ENCODE measurements around the gene CAMLG. TPM values are rescaled to one million over a fixed set of nuclear protein-coding genes. Genes with fewer than 3 reads are reported as not detected.

Gene CAMLG
- total and polyA plus RNA-seq, 2 of the 13 experiments (the other 11 are each of a cell fraction or from before 2014, with no cell fraction given), result 14.2 to 19.8 TPM

- TF ChIP-seq ZNF274 (CRISPR knock-in tag; IDR thresholded peaks at IDR 0.05) (peak; percentile 73; the same call in 1 of the 2 replicates), ZNF501 (CRISPR knock-in tag; IDR thresholded peaks at IDR 0.05) (peak; percentile 100), BCLAF1 (IDR thresholded peaks at IDR 0.05) (no peak), STAT6 (CRISPR knock-in tag; IDR thresholded peaks at IDR 0.05; ENCODE audit: borderline replicate concordance) (peak; percentile 89; the same call in 1 of the 2 replicates), BRD4 (CRISPR knock-in tag; IDR thresholded peaks at IDR 0.05) (peak; percentile 90), ARNT2 (CRISPR knock-in tag; IDR thresholded peaks at IDR 0.05; ENCODE audit: low read depth) (peak; percentile 93), THRA (CRISPR knock-in tag; IDR thresholded peaks at IDR 0.05; ENCODE audit: borderline replicate concordance) (peak; percentile 50; the same call in 1 of the 2 replicates), PHF21A (CRISPR knock-in tag; IDR thresholded peaks at IDR 0.05) (peak; percentile 80), MYC (CRISPR knock-in tag; IDR thresholded peaks at IDR 0.05; ENCODE audit: borderline replicate concordance) (peak; percentile 88), KDM1A (CRISPR knock-in tag; IDR thresholded peaks at IDR 0.05) (peak; percentile 84; the same call in 1 of the 2 replicates), ISX (CRISPR knock-in tag; conservative IDR thresholded peaks at IDR 0.05) (0 out of 2 replicates have a peak, but pooled peaks have one; percentile 38), ZNF839 (CRISPR knock-in tag; IDR thresholded peaks at IDR 0.05; ENCODE audit: borderline replicate concordance) (0 out of 2 replicates have a peak, but pooled peaks have one; percentile 59), ZHX1 (CRISPR knock-in tag; IDR thresholded peaks at IDR 0.05; ENCODE audit: low read depth) (0 out of 2 replicates have a peak, but pooled peaks have one; percentile 53), HOMEZ (CRISPR knock-in tag; IDR thresholded peaks at IDR 0.05; ENCODE audit: low read depth) (peak; percentile 91), THAP11 (CRISPR knock-in tag; IDR thresholded peaks at IDR 0.05) (peak; percentile 94), ZNF225 (CRISPR knock-in tag; IDR thresholded peaks at IDR 0.05) (peak; percentile 81; the same call in 1 of the 2 replicates), EHMT2 (IDR thresholded peaks at IDR 0.05; ENCODE audit: borderline replicate concordance, low read depth, low read length) (no peak)
Measured at GRCh38 chr5:134758504-134759341, 20.4 kb downstream of the CAMLG start, which contains the start of gene DDX46 (continued).
